ENCODE data around the gene PNKD.

PNKD gene

GRCh38 chr2:218343591-218343990, 73.3 kb downstream of the PNKD start:
- DNase-seq (ENCODE audit: low read depth): no peak

- DNase-seq (ENCODE audit: low read depth): no peak
Observed at GRCh38 chr2:218344090-218344754, 73.9 kb downstream of the PNKD start.

- no peak for DNase-seq (ENCODE audit: low read depth)
Observed at GRCh38 chr2:218344755-218345417, 74.6 kb downstream of the PNKD start.

- DNase-seq (ENCODE audit: low read depth): no peak
Observed at GRCh38 chr2:218345491-218346236, 75.3 kb downstream of the PNKD start.

GRCh38 chr2:218347172-218347571, 76.9 kb downstream of the PNKD start:
- DNase-seq (ENCODE audit: low read depth): no peak

- DNase-seq (ENCODE audit: low read depth): no peak
Observed at GRCh38 chr2:218354045-218354444, 83.7 kb downstream of the PNKD start.

GRCh38 chr2:218354850-218355443, 84.6 kb downstream of the PNKD start:
- DNase-seq (ENCODE audit: low read depth): no peak

- DNase-seq (ENCODE audit: low read depth): no peak
Observed at GRCh38 chr2:218357236-218358177, 87.2 kb downstream of the PNKD start.

- no peak for DNase-seq (ENCODE audit: low read depth)
Observed at GRCh38 chr2:218360453-218360852, 90.1 kb downstream of the PNKD start.

GRCh38 chr2:218362606-218363005, 92.3 kb downstream of the PNKD start:
- DNase-seq (ENCODE audit: low read depth): no peak

- DNase-seq (ENCODE audit: low read depth): no peak
Observed at GRCh38 chr2:218363736-218364135, 93.4 kb downstream of the PNKD start.

GRCh38 chr2:218364196-218364595, 93.9 kb downstream of the PNKD start:
- no peak for DNase-seq (ENCODE audit: low read depth)

- no peak for DNase-seq (ENCODE audit: low read depth)
Observed at GRCh38 chr2:218366621-218367414, 96.5 kb downstream of the PNKD start.

GRCh38 chr2:218367415-218368149, 97.3 kb downstream of the PNKD start:
- peak; percentile 67 for DNase-seq (ENCODE audit: low read depth)

- DNase-seq (ENCODE audit: low read depth): no peak
Observed at GRCh38 chr2:218368150-218368528, 97.8 kb downstream of the PNKD start.

GRCh38 chr2:218368621-218369153, 98.4 kb downstream of the PNKD start:
- DNase-seq (ENCODE audit: low read depth): no peak

GRCh38 chr2:218369330-218369729, 99.0 kb downstream of the PNKD start:
- DNase-seq (ENCODE audit: low read depth): no peak

- no peak for DNase-seq (ENCODE audit: low read depth)
Observed at GRCh38 chr2:218370410-218371063, 100.2 kb downstream of the PNKD start.

GRCh38 chr2:218371983-218372350, 101.6 kb downstream of the PNKD start:
- no peak for DNase-seq (ENCODE audit: low read depth)

Measured in activated T-helper 1 cell treated with Interleukin-2 at 50 U/mL for 16 hours (primary cell).